HTR-8/SVneo (cell line): Measurements from ENCODE around the gene IL1RAPL1.
"Not testable (repeated sequence)": the region's sequence is repeated elsewhere in the genome, so short reads cannot be mapped to it uniquely, and the experiment has no call there.

ENCODE experiments used
- DNase-seq: peaks from one replicate; pipeline ENCODE4 v3.0.0; 2011; ENCODE audit warnings: low spot score, mixed read lengths; ENCODE audit not compliant: insufficient read length
- FAIRE-seq: peaks from 2 replicates; lab custom pipeline; 2011; peaks lifted over from hg19 to GRCh38; lab: Jason Lieb, UNC

IL1RAPL1 gene

DNA sequence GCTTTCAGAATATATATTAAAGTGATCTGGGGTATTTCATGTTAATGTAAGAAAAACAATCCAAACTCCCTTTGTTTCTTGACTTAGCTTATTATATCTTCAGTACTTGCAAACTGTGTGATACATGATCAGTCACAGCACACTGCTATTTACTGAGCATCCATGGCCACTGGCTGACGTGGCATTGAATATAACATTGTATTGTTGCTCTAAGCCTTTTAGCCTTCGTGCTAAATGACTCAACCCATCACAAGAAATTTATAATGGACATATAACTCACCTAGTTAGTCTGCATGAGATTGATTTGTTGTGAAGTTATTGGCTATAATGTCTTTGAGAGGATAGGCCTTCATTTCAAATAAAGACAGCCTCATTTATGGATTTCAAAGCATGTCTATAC is 642.6 kb downstream of the IL1RAPL1 start:
- FAIRE-seq = no peak
- no peak for DNase-seq

DNA sequence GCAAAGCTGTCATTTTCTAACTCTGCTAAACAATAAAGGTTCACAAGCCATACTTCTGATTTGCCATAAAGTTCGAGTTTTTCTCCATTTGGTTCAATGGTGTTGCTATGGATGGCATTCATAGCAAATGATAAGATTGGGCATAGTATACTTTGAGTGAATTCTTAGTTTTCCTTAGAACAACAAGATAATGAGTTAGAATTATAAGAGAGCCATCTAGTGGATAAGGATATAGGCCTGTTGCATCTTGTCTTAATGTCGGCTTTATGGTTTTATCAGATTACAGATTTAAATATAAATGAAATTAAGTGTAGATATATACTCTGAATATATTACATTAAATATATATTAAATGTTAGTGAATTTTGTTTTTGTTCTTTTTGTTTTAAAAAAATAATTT is 644.6 kb downstream of the IL1RAPL1 start:
- DNase-seq (no peak), FAIRE-seq (no peak)

DNA sequence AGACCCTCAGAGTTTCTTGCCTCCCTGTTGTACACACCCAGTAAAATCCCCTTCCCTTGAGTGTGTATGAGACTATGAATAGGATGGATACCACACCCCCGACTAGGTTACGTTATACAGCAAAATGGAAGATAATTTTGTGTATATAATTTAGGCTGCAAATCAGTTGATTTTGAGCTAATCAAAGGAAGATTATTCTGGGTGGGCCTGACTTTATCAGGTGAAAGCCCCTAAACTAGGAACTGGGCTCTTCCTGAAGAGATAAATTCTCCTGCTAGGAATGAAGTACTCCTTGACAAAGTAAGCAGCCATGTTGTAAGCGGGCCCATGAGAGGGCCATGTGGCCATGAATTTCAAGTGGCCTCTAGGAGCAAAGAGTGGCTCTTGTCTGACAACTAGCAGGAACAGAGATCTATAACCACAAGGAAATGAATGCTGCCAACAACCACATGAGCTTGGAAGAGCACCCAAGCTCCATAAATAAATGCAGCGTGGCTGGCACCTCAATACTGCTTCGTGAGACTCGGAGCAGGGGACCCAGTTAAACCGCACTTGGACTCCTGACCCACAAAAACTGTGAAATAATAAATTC is 646.4 kb downstream of the IL1RAPL1 start:
- FAIRE-seq (no peak), DNase-seq (no peak)

DNA sequence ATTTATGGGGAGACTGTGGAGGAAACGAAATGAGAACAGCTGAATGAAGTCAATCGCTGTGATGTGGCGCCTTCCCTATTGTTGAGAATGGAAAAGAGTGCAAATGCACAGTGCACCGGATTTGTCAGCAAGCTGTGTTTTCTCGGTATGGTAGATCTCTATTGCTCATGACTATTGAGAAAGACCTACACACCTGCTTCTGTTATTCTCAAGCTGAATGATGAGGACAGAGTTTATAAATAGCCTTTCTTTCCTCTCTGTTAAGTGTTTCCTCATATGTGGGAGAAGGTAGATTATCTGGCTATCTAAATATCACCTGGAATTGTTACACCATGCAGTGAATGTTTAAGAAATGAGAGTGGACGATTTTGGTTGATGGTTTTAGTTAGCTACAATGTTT is 650.7 kb downstream of the IL1RAPL1 start:
- DNase-seq = no peak
- no peak for FAIRE-seq

DNA sequence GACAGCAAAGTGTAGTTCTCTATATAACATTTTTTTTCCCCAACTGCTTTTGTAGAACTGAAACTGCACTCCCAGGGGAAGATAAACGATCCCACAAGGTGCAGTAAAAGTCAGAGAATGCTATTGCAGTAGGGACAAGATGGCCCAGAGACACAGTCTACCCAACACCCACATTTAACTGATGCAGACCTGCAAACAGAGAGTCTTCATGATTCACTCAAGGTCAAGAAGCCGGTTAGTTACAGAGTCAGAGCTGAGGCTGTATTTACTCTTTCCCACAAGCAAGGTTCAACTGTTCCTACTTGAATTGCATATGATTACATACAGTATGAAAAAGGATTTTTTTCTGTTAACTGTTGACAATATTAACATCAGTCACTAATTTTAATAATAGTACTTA is 654.6 kb downstream of the IL1RAPL1 start:
- FAIRE-seq (no peak), DNase-seq (no peak)

DNA sequence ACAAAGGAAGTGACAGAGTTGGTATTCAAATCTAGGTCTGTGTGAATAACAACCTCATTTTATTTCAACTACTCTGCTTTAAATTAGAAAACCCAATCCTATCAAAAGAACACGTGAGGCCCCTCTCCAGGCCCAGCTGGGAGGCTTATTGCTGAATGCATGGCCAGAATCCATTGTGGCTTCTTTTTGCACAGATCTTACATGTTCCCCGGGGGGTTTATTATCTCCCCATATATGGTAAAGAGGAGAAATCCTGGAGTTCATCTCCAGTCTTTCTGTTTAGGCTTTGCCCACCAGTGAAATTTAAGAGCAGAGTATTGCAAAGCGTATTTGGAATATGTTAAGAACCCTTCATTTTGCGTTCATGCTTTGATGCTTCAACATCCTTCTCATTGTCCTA is 655.6 kb downstream of the IL1RAPL1 start:
- FAIRE-seq = no peak

DNA sequence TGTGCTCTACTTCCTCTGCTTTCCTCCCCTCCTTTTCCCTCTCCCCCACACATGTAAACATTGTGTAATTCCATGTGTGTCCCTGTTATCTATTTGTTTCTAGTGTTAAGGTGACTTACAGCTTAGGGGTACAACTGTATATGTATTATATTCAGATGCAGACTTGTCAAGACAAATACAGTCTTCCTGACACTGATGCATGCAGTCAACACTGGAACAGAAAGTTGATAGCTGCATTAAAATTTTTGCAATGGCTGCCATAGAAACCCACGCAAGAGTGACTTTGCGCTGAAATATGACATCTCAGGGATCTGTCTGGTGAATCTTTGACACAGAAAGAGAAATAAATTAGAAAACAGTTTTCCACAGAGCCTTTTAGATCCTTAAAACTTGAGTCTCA is 656.7 kb downstream of the IL1RAPL1 start:
- FAIRE-seq = no peak
- no peak for DNase-seq

More for the DNA sequence above, 655.6 kb downstream of the IL1RAPL1 start:
- DNase-seq = no peak

DNA sequence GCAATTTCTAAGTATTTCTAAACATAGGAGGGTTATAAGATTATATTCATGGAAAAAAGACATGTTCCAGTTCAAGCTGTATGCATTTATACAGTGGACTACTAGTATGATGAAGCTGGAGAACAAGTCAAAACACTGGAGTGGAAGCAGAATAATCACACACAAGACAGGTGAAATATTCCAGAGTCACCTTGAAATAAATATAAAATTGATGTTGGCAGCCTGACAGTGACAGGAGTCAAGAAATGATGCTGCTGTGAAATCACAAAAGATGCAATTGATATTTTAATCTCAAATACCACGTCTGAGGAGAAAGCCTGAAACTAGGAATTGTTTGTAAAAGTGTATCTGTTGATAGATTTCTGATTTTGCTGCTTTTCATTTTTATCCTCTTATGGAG is 667.3 kb downstream of the IL1RAPL1 start:
- no peak for DNase-seq
- no peak for FAIRE-seq

DNA sequence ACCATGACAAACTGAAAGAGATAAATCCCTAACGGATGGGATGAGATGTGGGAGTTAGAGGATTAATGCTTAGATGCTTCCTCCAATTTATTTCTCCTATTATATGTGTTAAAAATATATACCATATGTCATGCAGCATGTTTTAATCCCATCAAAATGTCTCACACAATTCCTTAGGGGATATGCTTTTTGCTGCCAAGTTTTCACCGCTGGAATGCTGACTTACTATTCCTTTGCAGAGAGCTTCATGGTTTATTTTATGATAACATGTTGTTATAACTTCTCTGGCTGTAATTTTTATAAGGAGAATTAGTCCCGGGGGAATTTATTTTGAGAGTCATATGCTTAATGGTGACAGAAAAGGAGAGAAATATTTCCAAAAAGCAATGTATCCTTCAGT is 670.3 kb downstream of the IL1RAPL1 start:
- FAIRE-seq = no peak

DNA sequence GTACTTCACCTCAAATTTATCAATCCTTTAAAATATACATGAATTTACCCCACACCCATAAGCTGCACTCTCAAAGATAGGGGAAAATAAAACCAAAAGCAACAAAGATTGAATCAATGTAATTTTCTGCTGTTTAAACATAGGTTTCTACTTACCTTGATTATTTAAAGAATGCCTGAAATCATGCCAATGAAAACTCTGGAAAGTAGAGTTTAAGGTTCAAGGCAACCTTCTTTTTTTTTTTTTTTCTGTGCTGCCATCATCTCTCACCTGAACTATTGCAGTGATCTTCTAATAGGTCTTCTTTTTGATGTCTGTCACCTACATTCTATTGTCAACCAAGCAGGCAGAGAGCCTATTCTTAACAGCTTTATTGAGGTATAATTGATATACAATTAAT is 682.1 kb downstream of the IL1RAPL1 start:
- no peak for FAIRE-seq
- no peak for DNase-seq

More for the DNA sequence above, 670.3 kb downstream of the IL1RAPL1 start:
- DNase-seq = no peak

DNA sequence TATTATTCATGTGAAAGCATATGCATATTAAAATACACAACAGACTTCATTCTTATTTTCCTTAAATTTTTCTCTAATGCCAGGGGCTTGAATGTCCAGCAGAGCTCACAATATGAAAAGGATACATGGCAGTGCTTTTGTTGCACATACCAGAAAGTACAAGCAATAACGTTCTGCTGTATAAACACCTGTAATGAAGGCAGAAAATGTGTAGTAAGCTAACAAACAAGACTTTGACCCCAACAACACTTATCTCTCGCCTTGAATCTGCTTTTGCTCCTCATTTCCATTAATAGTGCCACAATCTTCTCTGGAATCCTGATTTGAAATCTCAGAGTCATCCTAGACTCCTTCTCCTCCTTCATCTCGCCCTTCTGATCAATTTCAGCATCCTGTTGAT is 687.3 kb downstream of the IL1RAPL1 start:
- DNase-seq (no peak), FAIRE-seq (no peak)

DNA sequence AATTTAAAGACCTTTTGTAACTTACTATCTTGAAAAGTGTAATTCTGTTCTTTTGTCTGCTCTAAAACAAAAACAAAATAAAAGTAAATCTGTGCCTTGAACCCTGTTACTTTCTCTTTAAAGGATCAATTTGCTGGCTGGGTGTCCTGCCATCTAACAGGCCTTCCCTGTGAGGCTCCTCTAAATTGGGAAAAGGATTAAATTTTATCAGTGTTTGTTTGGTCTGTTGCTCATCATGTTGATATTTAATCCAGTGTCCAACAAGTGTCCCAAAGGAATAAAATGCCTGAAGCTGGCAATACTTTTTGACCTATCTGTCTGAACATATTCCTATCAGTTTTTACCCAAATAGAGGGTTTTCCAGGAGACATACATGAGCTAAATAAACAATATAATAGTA is 688.7 kb downstream of the IL1RAPL1 start:
- FAIRE-seq (no peak), DNase-seq (no peak)

DNA sequence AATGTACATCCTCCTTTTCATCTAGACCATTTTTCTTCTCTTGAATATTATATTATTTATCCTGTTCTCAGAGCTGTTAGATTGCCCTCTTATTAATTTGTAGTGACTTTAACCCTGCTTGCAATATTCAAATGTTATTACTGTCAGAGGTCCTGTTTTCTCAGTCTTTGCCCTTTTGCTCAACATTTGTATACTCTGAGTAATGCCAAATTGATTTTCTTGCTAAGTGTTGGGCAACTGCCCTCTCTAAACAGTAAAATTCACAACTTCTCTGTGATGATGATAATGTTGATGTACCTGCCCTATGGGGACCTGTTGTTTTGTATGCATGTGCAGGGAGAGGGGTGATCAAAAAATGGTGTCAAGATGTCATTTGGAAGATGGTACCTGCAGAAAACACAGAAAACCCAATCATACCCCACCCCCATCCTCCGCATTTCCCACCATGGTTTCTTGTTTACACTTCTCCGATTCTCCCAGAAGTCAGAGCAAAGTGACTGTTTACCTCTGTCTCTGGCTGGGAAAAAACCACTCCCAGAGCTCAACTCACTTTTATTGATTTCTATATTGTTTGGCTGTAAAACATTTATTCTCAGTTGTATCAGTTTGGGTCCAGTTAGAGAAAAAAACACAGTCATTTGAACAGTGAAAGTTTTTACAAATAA is 694.0 kb downstream of the IL1RAPL1 start:
- DNase-seq (no peak), FAIRE-seq (no peak)

DNA sequence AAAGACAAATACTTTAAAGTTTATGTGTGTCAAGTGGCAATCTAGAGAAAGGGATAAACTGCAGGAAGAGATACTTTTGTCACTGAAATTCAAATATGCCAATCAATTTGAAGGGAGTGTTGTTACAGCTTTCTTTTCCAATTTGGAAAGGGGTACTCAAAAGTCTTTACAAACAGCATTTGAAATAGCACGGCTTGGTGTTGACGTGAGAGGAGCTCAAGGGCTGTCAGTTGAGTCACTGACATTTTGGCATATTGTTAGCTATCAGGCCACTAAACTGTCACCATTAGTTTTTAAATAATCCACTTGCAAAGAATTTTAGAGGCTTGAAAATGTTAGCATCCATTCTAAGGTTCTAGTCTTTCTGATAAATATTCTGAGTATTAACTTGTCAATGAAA is 698.4 kb downstream of the IL1RAPL1 start:
- FAIRE-seq (no peak), DNase-seq (no peak)

DNA sequence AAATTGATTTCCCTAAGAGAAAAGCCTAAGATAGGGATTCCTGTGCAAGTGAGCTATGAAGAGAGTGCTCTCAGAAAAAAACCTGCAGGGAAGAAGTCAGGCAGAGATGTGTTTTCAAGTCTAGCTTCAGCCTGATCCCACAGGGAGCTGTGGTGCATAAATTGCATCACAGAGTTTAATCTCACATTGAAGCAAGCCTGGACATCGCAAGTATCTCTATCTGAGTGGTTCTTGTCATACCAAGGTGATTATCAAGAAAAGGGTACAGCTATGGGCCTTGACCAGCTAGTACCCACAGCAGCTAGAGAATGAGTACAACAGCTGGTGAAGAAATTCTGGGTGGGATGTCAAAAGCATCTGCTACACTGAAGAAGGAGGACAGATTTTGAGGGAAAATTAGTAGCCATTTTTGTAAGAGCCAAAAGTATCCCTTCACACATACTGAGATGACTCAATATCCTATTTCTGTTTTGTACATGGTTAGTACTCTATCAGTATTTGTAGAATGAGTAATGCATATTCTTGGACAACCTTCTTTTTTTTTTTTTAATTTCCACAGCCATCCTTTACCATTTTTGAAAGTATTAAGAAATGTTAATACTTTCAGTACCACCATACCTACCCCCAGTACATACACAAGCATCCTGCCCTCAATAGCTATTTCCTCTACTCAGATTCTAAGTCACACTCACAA is 708.9 kb downstream of the IL1RAPL1 start:
- no peak for DNase-seq
- no peak for FAIRE-seq

DNA sequence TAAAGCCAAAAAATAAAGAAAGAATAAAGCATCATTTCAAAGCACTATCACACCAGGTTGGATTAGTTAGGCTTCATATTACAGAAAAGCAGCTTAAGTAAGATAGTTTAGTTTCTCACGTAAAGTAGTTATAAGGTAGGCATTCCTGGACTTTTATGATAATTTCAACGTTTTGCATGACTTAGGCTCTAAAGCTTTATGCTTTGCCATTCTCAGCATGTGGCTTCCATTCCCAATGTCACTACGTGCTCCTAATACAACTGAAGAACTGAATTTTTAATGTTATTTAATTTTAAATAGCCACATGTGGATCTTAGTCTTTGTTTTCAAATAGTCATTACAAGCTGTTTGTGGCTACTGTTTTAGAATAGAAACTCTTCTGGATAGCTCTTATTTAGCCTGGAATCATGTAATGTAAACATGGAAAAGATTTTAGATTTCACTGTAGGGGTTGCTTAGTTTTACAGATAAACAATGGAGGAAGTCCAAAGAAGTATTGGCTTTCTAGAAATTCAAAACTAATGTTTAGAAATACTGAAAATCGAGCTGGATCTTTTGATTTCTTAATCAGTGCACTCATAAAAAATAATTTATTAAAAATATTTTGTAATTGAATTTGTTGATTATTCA is 710.0 kb downstream of the IL1RAPL1 start:
- peak; percentile 66 for FAIRE-seq

DNA sequence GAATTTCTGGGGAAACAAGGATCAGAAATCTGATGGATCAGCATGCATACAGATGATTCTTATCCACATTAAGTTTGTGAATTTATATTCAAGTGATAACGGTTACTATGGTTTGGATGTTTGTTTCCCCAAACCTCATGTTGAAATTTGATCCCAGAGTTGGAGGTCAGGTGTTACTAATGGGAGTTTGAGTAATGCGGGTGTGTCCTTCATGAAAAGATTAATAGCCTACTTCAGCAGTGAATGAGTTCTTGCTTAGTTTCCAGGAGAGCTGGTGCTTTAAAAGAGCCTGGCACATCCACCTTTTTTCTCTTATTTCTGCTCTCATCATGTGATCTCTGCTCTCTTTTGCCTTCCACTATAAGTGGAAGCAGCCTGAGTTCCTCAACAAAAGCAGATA is 712.4 kb downstream of the IL1RAPL1 start:
- no peak for FAIRE-seq
- DNase-seq = no peak

More for the DNA sequence above, 710.0 kb downstream of the IL1RAPL1 start:
- no peak for DNase-seq

DNA sequence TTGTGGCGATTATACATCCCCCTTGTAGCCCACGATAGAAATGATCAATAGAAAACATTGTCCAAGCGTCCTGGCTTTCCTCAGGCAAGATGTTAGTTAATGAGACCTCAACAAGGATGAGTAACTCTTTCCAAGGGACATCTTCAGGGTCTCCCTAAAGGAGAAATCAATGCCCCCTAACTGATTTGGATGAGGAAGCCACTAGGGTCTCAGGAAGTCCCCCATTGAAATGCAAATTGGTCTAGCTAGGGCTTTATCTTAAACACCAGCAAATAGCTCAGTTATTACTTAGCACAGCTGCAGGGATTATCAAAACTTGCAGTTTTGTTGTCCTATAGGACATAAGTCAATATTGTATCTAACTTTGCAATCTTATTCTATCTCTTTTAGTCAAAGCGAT is 721.5 kb downstream of the IL1RAPL1 start:
- DNase-seq (no peak), FAIRE-seq (no peak)

DNA sequence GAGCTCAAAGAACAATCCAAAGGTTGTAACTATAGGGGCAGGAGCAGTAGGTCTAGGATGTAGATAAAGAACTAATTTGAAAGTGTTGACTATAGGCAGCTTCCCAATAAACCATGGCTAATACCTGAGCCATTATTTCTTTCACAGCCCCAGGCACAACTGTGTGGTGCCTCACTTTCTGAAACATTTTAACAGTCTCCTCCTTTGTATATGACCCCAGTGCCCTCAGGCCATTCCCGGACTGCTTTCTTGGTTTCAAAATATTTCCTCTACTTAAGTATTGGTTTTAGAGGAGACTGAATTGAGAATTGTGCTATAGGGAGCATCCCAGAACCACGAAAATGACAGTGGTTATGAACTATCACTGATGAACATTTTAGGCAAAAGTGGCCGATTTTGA is 728.7 kb downstream of the IL1RAPL1 start:
- no peak for FAIRE-seq
- DNase-seq = no peak

DNA sequence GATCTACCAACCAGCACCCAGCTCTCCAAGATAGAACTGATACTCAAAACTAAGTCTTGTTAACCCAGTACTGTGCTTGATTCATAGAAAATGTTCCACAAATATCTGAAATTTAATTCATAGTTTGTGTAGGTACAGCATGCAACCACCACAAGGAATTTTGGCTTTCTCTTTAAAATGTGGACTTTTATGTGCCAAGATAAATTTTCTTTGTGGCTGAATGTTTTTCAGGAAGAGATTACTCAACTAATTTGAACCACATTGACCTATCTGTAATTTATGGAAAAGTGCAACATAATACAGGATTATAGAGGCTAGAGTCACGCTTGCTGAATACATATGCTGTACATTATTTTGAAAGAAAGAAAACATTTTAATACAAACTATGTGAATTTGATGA is 730.8 kb downstream of the IL1RAPL1 start:
- DNase-seq (peak; percentile 6), FAIRE-seq (no peak)

DNA sequence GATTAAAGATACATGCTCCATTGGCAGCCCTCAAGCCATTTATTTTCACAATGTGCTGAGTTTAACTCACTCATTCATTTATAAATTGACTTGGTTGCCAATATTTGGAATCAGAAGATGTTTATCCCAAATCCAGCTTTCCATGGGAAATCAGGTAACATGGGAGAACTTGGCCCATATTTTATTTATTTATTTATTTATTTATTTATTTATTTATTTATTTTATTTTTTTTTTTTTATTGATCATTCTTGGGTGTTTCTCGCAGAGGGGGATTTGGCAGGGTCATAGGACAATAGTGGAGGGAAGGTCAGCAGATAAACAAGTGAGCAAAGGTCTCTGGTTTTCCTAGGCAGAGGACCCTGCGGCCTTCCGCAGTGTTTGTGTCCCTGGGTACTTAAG is 745.2 kb downstream of the IL1RAPL1 start:
- peak; percentile 42 for FAIRE-seq

More for the DNA sequence above, 745.2 kb downstream of the IL1RAPL1 start:
- not testable (repeated sequence) for DNase-seq
